HG02798 (cell line): ENCODE results near the gene OR4A5.
"Not testable (repeated sequence)": the region's sequence is repeated elsewhere in the genome, so short reads cannot be mapped to it uniquely, and the experiment has no call there.

Experiments
- ATAC-seq: cut with Tn5 transposase; IDR thresholded peaks from one replicate; pipeline ENCODE4 v1.9.1; 2021; ENCODE audit warnings: mild to moderate bottlenecking; ENCODE audit not compliant: unreplicated experiment, poor library complexity

Gene OR4A5, protein sequence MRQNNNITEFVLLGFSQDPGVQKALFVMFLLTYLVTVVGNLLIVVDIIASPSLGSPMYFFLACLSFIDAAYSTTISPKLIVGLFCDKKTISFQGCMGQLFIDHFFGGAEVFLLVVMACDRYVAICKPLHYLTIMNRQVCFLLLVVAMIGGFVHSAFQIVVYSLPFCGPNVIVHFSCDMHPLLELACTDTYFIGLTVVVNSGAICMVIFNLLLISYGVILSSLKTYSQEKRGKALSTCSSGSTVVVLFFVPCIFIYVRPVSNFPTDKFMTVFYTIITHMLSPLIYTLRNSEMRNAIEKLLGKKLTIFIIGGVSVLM

DNA sequence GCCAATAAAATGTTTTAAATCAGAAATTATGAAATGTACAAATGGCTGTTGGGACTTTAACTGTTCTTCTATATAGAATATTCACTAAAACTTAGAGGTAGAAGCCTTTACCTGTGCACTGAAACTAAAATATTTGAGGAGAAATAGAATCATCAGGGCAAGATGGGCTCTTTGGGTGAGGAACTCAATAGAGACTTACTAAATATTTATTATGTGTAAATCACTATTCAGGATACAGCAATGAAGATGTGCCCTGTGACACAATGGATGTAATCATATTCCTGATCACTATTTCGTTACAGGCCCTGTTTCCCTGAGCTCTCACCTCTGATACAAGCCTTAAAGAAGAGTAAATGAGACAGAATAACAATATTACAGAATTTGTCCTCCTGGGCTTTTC lies at the start of gene OR4A5:
TSS of gene OR4A5 (plus strand) at position 301 of the 400 bp plus-strand sequence. CDS start at position 354, 53 bp downstream.
- ATAC-seq = not testable (repeated sequence)

DNA sequence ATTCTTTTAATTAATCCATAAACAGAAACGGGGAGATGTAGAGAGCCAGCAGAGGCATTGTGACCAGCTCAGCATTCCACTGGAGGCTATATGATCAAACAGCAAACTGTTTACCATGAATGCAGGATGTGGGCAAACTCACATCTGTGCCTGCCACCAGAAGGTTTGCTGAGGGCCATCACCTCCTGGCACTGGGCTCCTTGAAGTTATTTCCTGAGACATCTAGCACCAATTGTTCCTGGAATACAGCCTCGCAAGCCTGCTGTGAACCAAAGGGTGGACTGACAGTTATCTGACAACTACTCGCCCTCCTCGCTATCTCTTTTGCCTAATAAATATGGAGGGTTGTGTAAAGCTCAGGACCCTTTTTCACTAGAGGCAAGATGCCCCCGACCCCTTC lies 13.5 kb downstream of the OR4A5 start:
- not testable (repeated sequence) for ATAC-seq
